Liver (tissue), 3 donors: ENCODE data around the gene IFT81.

Experiments used
- CTCF ChIP-seq: fragments of 150-350 bp; IDR thresholded peaks from 2 replicates; pipeline ENCODE4 v1.5.1; 2017; ENCODE audit warnings: improper control_type of control experiment, low read depth, low read length; ENCODE audit not compliant: missing input control
- HNF4G ChIP-seq: IDR thresholded peaks from 2 replicates; pipeline ENCODE4 v1.6.1; 2016; ENCODE audit warnings: antibody characterized with exemption
- RAD21 ChIP-seq, 2 donors: IDR thresholded peaks; 2 replicates each; pipeline ENCODE4 v1.6.1; 2016; ENCODE audit warnings: antibody characterized with exemption in 2 of 2, mild to moderate bottlenecking in 2 of 2
- REST ChIP-seq: IDR thresholded peaks from 2 replicates; pipeline ENCODE4 v1.6.1; 2016; ENCODE audit warnings: antibody characterized with exemption, mild to moderate bottlenecking
- RXRA ChIP-seq, 2 donors: IDR thresholded peaks; 2 replicates each; pipeline ENCODE4 v1.6.1; 2017 to 2018; ENCODE audit warnings: antibody characterized with exemption in 2 of 2, mild to moderate bottlenecking in 1 of 2
- YY1 ChIP-seq: IDR thresholded peaks from 2 replicates; pipeline ENCODE4 v1.6.1; 2016; ENCODE audit warnings: antibody characterized with exemption, mild to moderate bottlenecking
- donor health status: healthy.
- donor health status: healthy.

- TF ChIP-seq CTCF (no peak), RAD21 (IDR thresholded peaks at IDR 0.05) (no peak), HNF4G (no peak), RXRA (IDR thresholded peaks at IDR 0.05) (no peak), REST (no peak), YY1 (no peak)
Measured at GRCh38 chr12:110123919-110124268, 263 bp upstream of the IFT81 start.
